HCT116 (cell line): Measurements from ENCODE around the gene PAK1IP1. TPM values are rescaled to one million over a fixed set of nuclear protein-coding genes. Genes with fewer than 3 reads are reported as not detected.

ENCODE experiments used
- ATAC-seq: fragments of 200-7000 bp; cut with Tn5 transposase; 2 replicates; pipeline ENCODE4 v1.9.1; 2020; ENCODE audit warnings: mild to moderate bottlenecking, moderate library complexity
- BruUV-seq: library from RNA; stranded (reverse); fragments of 400-500 nt; replicated peaks from 2 replicates; lab custom pipeline; 2021; lab: Mats Ljungman, UMichigan
- CTCF ChIA-PET: fragments of 300-600 bp; sonication (Branson Sonifier 250); formaldehyde crosslinking; loops from one replicate; lab custom pipeline; 2021; ENCODE audit warnings: antibody characterized with exemption; lab: Charles Lee
- POLR2A ChIA-PET: fragments of 300-600, 350-600 bp; sonication (Branson Sonifier 250); formaldehyde crosslinking; loops from one replicate; lab custom pipeline; 2021; ENCODE audit warnings: antibody characterized with exemption; lab: Charles Lee
- RAD21 ChIA-PET, 2 experiments: fragments of 300-600 bp; sonication (Branson Sonifier 250); formaldehyde crosslinking; loops; one replicate each; lab custom pipeline; 2023; ENCODE audit warnings: low total read pairs in 2 of 2; ENCODE audit not compliant: uncharacterized antibody in 2 of 2, unreplicated experiment in 2 of 2, low non-redundant PET in 1 of 2; lab: Charles Lee
- DNase-seq: peaks from one replicate; pipeline ENCODE4 v3.0.0-alpha.2; 2010; ENCODE audit warnings: low read depth, low spot score
- H2AFZ ChIP-seq: fragments of 200-600 bp; shearing (Covaris generic), sonication (generic); 2 replicates; pipeline ENCODE4 v1.6.1; 2017; ENCODE audit warnings: low read depth, mixed run types, mixed read lengths, antibody characterized with exemption, low read length; ENCODE audit not compliant: poor library complexity, severe bottlenecking
- H3K27ac ChIP-seq: 2 replicates; pipeline ENCODE4 v1.5.1; 2012; ENCODE audit warnings: low read depth, low read length
- H3K27me3 ChIP-seq: fragments of 200-600 bp; sonication (generic); 2 replicates; pipeline ENCODE4 v1.6.1; 2016; ENCODE audit warnings: mixed run types, low read length, mixed read lengths; ENCODE audit not compliant: insufficient read depth
- H3K36me3 ChIP-seq, 2 experiments: fragments of 200-500 bp in 1 of 2; fragments of 200-600 bp in 1 of 2; sonication (Bioruptor generic) in 1 of 2; sonication (generic) in 1 of 2; 2 replicates each; pipeline versions ENCODE4 v1.5.1 to v1.6.1; 2014 to 2016; ENCODE audit warnings: low read length in 2 of 2, inconsistent platforms in 1 of 2, mixed read lengths in 1 of 2, mixed run types in 1 of 2; ENCODE audit not compliant: insufficient read depth in 2 of 2, control insufficient read depth in 1 of 2
- H3K4me1 ChIP-seq, 2 experiments: fragments of 200-600 bp in 1 of 2; sonication (generic) in 1 of 2; 2 replicates each; pipeline versions ENCODE4 v1.5.1 to v1.6.1; 2012 to 2017; ENCODE audit warnings: low read length in 2 of 2, inconsistent platforms in 1 of 2, mild to moderate bottlenecking in 1 of 2, mixed read lengths in 1 of 2, mixed run types in 1 of 2, moderate library complexity in 1 of 2; ENCODE audit not compliant: insufficient read depth in 2 of 2, control insufficient read depth in 1 of 2
- H3K4me2 ChIP-seq: fragments of 200-600 bp; sonication (generic); 2 replicates; pipeline ENCODE4 v1.6.1; 2017; ENCODE audit warnings: mixed run types, low read length, mixed read lengths
- H3K4me3 ChIP-seq, 2 experiments: fragments of 200-600 bp in 1 of 2; sonication (generic) in 1 of 2; replicated peaks in 1 of 2; 2 replicates each; pipeline ENCODE4 v1.5.1; 2011 to 2016; ENCODE audit warnings: low read length in 2 of 2, control low read depth in 1 of 2, low read depth in 1 of 2, mild to moderate bottlenecking in 1 of 2, mixed read lengths in 1 of 2, mixed run types in 1 of 2
- H3K79me2 ChIP-seq: fragments of 200-600 bp; sonication (generic); 2 replicates; pipeline ENCODE4 v1.6.1; 2017; ENCODE audit warnings: mild to moderate bottlenecking, mixed run types, low read length, moderate library complexity, mixed read lengths; ENCODE audit not compliant: insufficient read depth
- H3K9ac ChIP-seq: fragments of 200-600 bp; sonication (generic); 2 replicates; pipeline ENCODE4 v1.6.1; 2016; ENCODE audit warnings: low read length, mixed read lengths
- H3K9me2 ChIP-seq: fragments of 200-600 bp; sonication (generic), shearing (Covaris generic); 2 replicates; pipeline ENCODE4 v1.6.1; 2017; ENCODE audit warnings: mixed run types, mild to moderate bottlenecking, moderate library complexity; ENCODE audit not compliant: insufficient read depth
- H3K9me3 ChIP-seq, 2 experiments: fragments of 200-500 bp in 1 of 2; fragments of 200-600 bp in 1 of 2; sonication (Bioruptor generic) in 1 of 2; sonication (generic) in 1 of 2; 2 replicates each; pipeline ENCODE4 v1.6.1; 2014 to 2017; ENCODE audit warnings: low read length in 2 of 2, mixed read lengths in 2 of 2, inconsistent platforms in 1 of 2, low read depth in 1 of 2, mild to moderate bottlenecking in 1 of 2, mixed run types in 1 of 2, moderate library complexity in 1 of 2; ENCODE audit not compliant: control insufficient read depth in 1 of 2, insufficient read depth in 1 of 2
- H4K20me1 ChIP-seq: fragments of 200-600 bp; sonication (generic), shearing (Covaris generic); 2 replicates; pipeline ENCODE4 v1.6.1; 2017; ENCODE audit warnings: mixed run types, mild to moderate bottlenecking, moderate library complexity; ENCODE audit not compliant: insufficient read depth
- CBX3 ChIP-seq: IDR thresholded peaks from 2 replicates; pipeline ENCODE4 v1.6.1; 2012; ENCODE audit warnings: low read depth
- EGR1 ChIP-seq: IDR thresholded peaks from 2 replicates; pipeline ENCODE4 v1.6.1; 2012; ENCODE audit warnings: low read depth
- ELF1 ChIP-seq: IDR thresholded peaks from 2 replicates; pipeline ENCODE4 v1.6.1; 2012; ENCODE audit warnings: low read depth, borderline replicate concordance
- EZH2 ChIP-seq: fragments of 200-600 bp; sonication (generic); IDR thresholded peaks from 2 replicates; pipeline ENCODE4 v1.6.1; 2017; ENCODE audit warnings: antibody characterized with exemption, mixed run types
- EZH2phosphoT487 ChIP-seq: fragments of 200-600 bp; IDR thresholded peaks from 2 replicates; pipeline ENCODE4 v1.6.1; 2018; ENCODE audit warnings: antibody characterized with exemption, borderline replicate concordance
- FOSL1 ChIP-seq: IDR thresholded peaks from 2 replicates; pipeline ENCODE4 v1.6.1; 2012; ENCODE audit warnings: low read depth
- POLR2AphosphoS5 ChIP-seq: IDR thresholded peaks from 2 replicates; pipeline ENCODE4 v1.6.1; 2011; ENCODE audit warnings: mild to moderate bottlenecking, low read depth, low read length, moderate library complexity
- RAD21 ChIP-seq: IDR thresholded peaks from 2 replicates; pipeline ENCODE4 v1.6.1; 2012; ENCODE audit warnings: low read depth, mild to moderate bottlenecking
- SIN3A ChIP-seq: IDR thresholded peaks from 2 replicates; pipeline ENCODE4 v1.6.1; 2012; ENCODE audit warnings: low read depth
- SP1 ChIP-seq: IDR thresholded peaks from 2 replicates; pipeline ENCODE4 v1.6.1; 2012; ENCODE audit warnings: low read depth
- SRF ChIP-seq: IDR thresholded peaks from 2 replicates; pipeline ENCODE4 v1.6.1; 2012; ENCODE audit warnings: low read depth
- TCF7L2 ChIP-seq: IDR thresholded peaks from 2 replicates; pipeline ENCODE4 v1.7.0; 2011; ENCODE audit warnings: borderline replicate concordance, inconsistent platforms; ENCODE audit not compliant: insufficient read depth, insufficient read length; ENCODE audit errors: extremely low read depth
- ZFX ChIP-seq: fragments of 450-650 bp; IDR thresholded peaks from 2 replicates; pipeline ENCODE4 v1.6.1; 2017
- ZNF274 ChIP-seq: fragments of 200-500 bp; sonication (Bioruptor generic); IDR thresholded peaks from 2 replicates; pipeline ENCODE4 v1.6.1; 2014; ENCODE audit warnings: mild to moderate bottlenecking, low read depth, low read length, inconsistent platforms
- intact Hi-C: fragments of 100-400 bp; cut with micrococcal nuclease; formaldehyde crosslinking; loops from 2 replicates; pipeline ENCODE4 v1.10.0; 2022
- total RNA-seq: library from RNA; stranded (reverse); gene quantifications from one replicate; pipeline ENCODE4 v1.2.1, GENCODE V29; 2021; ENCODE audit not compliant: unreplicated experiment
- TF ChIP-seq, protein P1 (sequence below), 3 experiments: fragments of 200-600 bp in 1 of 3; sonication (generic) in 1 of 3; IDR thresholded peaks in 2 of 3; conservative IDR thresholded peaks in 1 of 3; 2 replicates each; pipeline ENCODE4 v1.5.1; 2012 to 2017; ENCODE audit warnings: low read depth in 2 of 3, low read length in 2 of 3, antibody characterized with exemption in 1 of 3, borderline replicate concordance in 1 of 3, control low read depth in 1 of 3, mild to moderate bottlenecking in 1 of 3, mixed read lengths in 1 of 3, mixed run types in 1 of 3, moderate library complexity in 1 of 3; ENCODE audit not compliant: insufficient read depth in 1 of 3
- TF ChIP-seq, protein P2 (sequence below): IDR thresholded peaks from 2 replicates; pipeline ENCODE4 v1.6.1; 2011; ENCODE audit warnings: mild to moderate bottlenecking, low read length, moderate library complexity; ENCODE audit not compliant: insufficient replicate concordance; ENCODE audit errors: extremely low read depth
- TF ChIP-seq, protein P3 (sequence below): IDR thresholded peaks from 2 replicates; pipeline ENCODE4 v1.6.1; 2012

Gene PAK1IP1
- total RNA-seq, 1 experiment from 2014 or later, result 24.3 TPM

DNA sequence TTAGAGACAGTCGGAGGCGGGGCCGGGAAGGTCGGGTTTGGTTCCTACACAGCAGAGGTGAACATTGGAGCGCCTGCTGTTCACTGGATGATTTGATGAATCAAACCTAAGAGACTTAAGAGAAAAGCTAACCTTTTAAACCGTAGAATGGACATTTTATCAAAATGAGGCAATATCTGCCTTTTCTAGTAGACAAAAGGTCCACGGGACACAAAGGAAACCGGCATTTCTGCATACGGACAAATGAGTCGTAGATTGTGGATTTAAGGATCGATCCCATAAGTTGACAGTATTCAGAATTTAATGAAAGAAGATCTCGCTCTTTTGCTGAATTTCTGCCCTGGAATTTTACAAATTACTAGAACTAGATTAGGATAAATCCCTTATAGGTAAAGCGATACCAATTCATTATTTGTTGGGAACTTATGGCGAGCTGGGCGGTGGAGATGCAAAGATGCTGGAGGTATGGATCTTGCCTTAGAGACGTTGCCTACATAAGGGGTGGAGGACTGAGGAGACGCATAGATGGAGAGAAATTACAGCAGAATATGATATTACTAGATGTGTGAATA is 400 bp downstream of the PAK1IP1 start:
- H3K27ac ChIP-seq, result peak overlapping the region; percentile 68
- intact Hi-C loops, result loop anchor here (2.0 kb wide), 1 partner anchor 184 kb away; no protein-coding TSS in a partner anchor
- ATAC-seq (no peak), DNase-seq (no peak)
- H4K20me1 ChIP-seq, result no peaks in the 10 kb centered on the region; the same call in 1 of the 2 replicates
- H3K79me2 ChIP-seq, result peaks cover 69% of the 10 kb centered on the region
- peaks cover 8 to 12% of the 10 kb centered on the region in 2 experiments; a peak in 3 of 4 replicates for H3K36me3 ChIP-seq
- no peaks in the 10 kb centered on the region for H3K9me3 ChIP-seq
- POLR2A ChIA-PET, result interaction anchor here (0.7 to 1.5 kb wide), 4 partner anchors 9 to 52 kb away, joined by 4 to 6 read pairs (median 5); partner anchors contain the start of genes TMEM14B and TMEM14C
- no peak overlapping the region for H2AFZ ChIP-seq
- no peaks in the 10 kb centered on the region for H3K27me3 ChIP-seq
- peak overlapping the region; percentile 87 to 89 for H3K4me3 ChIP-seq
- H3K9ac ChIP-seq, result peak overlapping the region; percentile 94
- no peaks in the 10 kb centered on the region for H3K9me2 ChIP-seq
- CTCF ChIA-PET, result no interaction called here
- RAD21 ChIA-PET, result no interaction called here
- peaks cover 11 to 19% of the 10 kb centered on the region in 2 experiments; a peak in 3 of 4 replicates for H3K4me1 ChIP-seq
- no peak for TF ChIP-seq ZNF274
- TF ChIP-seq EGR1, result no peak
- TF ChIP-seq EZH2phosphoT487, result no peak
- TF ChIP-seq ELF1, result no peak
- TF ChIP-seq TCF7L2, result no peak
- no peak for TF ChIP-seq SRF
- TF ChIP-seq, protein P1, sequence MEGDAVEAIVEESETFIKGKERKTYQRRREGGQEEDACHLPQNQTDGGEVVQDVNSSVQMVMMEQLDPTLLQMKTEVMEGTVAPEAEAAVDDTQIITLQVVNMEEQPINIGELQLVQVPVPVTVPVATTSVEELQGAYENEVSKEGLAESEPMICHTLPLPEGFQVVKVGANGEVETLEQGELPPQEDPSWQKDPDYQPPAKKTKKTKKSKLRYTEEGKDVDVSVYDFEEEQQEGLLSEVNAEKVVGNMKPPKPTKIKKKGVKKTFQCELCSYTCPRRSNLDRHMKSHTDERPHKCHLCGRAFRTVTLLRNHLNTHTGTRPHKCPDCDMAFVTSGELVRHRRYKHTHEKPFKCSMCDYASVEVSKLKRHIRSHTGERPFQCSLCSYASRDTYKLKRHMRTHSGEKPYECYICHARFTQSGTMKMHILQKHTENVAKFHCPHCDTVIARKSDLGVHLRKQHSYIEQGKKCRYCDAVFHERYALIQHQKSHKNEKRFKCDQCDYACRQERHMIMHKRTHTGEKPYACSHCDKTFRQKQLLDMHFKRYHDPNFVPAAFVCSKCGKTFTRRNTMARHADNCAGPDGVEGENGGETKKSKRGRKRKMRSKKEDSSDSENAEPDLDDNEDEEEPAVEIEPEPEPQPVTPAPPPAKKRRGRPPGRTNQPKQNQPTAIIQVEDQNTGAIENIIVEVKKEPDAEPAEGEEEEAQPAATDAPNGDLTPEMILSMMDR (IDR thresholded peaks at IDR 0.05 in 2 of 3, conservative IDR thresholded peaks at IDR 0.05 in 1 of 3; ENCODE audit: borderline replicate concordance in 1 of 3, insufficient read depth in 1 of 3, low read depth in 2 of 3, low read length in 2 of 3), result no peak
- no peak for TF ChIP-seq CBX3
- TF ChIP-seq POLR2AphosphoS5, result no peak
- no peak for TF ChIP-seq EZH2
- TF ChIP-seq SIN3A, result no peak
- TF ChIP-seq, protein P2, sequence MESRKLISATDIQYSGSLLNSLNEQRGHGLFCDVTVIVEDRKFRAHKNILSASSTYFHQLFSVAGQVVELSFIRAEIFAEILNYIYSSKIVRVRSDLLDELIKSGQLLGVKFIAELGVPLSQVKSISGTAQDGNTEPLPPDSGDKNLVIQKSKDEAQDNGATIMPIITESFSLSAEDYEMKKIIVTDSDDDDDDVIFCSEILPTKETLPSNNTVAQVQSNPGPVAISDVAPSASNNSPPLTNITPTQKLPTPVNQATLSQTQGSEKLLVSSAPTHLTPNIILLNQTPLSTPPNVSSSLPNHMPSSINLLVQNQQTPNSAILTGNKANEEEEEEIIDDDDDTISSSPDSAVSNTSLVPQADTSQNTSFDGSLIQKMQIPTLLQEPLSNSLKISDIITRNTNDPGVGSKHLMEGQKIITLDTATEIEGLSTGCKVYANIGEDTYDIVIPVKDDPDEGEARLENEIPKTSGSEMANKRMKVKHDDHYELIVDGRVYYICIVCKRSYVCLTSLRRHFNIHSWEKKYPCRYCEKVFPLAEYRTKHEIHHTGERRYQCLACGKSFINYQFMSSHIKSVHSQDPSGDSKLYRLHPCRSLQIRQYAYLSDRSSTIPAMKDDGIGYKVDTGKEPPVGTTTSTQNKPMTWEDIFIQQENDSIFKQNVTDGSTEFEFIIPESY, result no peak
- TF ChIP-seq FOSL1, result no peak
- no peak for TF ChIP-seq SP1
- TF ChIP-seq RAD21, result no peak; the same call in 1 of the 2 replicates
- TF ChIP-seq, protein P3, sequence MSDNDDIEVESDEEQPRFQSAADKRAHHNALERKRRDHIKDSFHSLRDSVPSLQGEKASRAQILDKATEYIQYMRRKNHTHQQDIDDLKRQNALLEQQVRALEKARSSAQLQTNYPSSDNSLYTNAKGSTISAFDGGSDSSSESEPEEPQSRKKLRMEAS, result no peak
- no peak for TF ChIP-seq ZFX
- H3K4me2 ChIP-seq, result peak overlapping the region; percentile 88
- TSS peak; percentile 76 for BruUV-seq
